ENCODE results near the gene ADD1. TPM values are rescaled to one million over a fixed set of nuclear protein-coding genes. Genes with fewer than 3 reads are reported as not detected.

ADD1 gene
- total and polyA plus RNA-seq, 9 donors, result 165 to 216 (median 177) TPM

DNA sequence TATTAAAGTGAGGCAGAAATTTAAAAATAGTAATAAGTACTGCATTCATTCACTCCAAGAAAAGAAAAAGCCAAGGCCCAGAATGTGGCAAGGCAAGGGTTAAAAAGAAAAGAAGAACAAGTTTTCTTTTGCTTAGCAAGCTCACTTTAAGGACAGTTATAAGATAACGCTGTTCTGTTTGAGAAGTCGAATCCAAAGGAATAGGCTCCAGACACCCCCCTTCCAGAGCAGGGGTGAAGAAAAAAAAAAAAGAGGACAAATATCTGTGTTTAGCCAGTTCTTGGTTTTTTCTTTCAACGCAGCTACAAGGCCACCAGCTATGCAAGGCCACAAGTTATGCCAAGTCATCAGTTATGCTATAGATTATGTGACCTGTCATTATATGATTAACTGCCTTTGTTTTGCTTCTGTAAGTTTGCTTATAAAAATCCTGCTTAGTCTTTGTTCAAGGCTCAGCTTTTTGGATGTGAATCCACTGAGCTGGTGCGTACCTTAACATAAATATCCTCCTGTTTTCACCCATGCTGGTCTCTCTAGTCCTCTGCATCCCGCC lies 121.1 kb downstream of the ADD1 start:
- no peak overlapping the region for H3K4me3 ChIP-seq (ENCODE audit: low read length)

DNA sequence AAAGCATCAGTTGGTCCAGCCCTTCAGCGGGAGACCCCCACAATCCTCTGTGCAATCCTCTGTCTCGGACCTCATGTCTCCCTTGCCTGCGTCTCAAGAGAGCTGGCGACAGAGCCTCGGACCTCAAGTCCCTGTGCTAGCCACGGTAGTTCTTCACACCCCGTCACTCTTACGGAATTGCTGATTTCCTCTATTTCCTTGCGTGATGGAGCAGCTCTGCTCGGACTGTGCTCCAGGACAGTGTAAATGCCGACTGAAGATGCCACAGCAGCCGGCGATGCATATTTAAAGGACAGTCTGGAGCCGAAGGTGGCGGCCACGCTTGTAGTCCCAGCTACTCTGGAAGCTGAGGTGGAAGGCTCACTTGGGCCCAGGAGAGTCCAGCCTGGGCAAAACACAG lies 121.6 kb downstream of the ADD1 start:
- H3K4me1 ChIP-seq (ENCODE audit: control insufficient read depth, insufficient read depth, low read length), result peaks cover 20% of the 10 kb centered on the region
- H3K36me3 ChIP-seq (ENCODE audit: control insufficient read depth, insufficient read depth, low read length), result peaks cover 12% of the 10 kb centered on the region
- H3K27me3 ChIP-seq (ENCODE audit: control insufficient read depth, insufficient read depth, low read length), result no peaks in the 10 kb centered on the region
- H3K9me3 ChIP-seq (replicated peaks; ENCODE audit: control insufficient read depth, low read depth, low read length), result no peaks in the 10 kb centered on the region
- no peak for DNase-seq
- H3K27ac ChIP-seq (ENCODE audit: low read length), result no peak overlapping the region
- no peak overlapping the region for H3K4me3 ChIP-seq (ENCODE audit: low read length)
- WGBS (ENCODE audit: insufficient coverage), result 78% methylated on average over 16 of the region's 16 CpGs

More for the DNA sequence above, 121.1 kb downstream of the ADD1 start:
- H3K9me3 ChIP-seq (replicated peaks; ENCODE audit: control insufficient read depth, low read depth, low read length), result no peaks in the 10 kb centered on the region
- peaks cover 13% of the 10 kb centered on the region for H3K36me3 ChIP-seq (ENCODE audit: control insufficient read depth, insufficient read depth, low read length)
- H3K4me1 ChIP-seq (ENCODE audit: control insufficient read depth, insufficient read depth, low read length), result peaks cover 20% of the 10 kb centered on the region
- DNase-seq, result no peak
- H3K27ac ChIP-seq (ENCODE audit: low read length), result no peak overlapping the region
- 86% methylated on average over 2 of the region's 5 CpGs for WGBS (ENCODE audit: insufficient coverage)
- no peaks in the 10 kb centered on the region for H3K27me3 ChIP-seq (ENCODE audit: control insufficient read depth, insufficient read depth, low read length)

DNA sequence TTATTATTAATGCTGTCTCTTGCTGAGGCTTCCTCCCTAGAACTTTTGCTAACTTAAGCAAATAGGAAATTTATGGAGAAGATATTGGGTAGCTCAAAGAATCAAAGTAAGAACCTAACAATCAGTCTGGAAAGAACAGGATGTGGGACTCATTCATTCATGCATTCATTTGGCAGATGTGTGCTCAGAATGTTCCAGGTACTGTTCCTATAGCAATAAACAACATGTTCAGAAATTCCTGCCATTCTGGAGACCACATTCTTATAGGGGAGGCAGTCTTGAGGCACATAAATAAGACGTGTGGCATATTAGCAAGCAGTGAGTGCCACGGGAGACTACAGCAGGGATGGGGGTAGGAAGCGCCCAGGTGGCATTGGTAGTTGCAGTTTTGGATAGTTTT lies 124.7 kb downstream of the ADD1 start:
- Histone ChIP-seq H3K36me3 (ENCODE audit: control insufficient read depth, insufficient read depth, low read length) (peaks cover 10% of the 10 kb centered on the region), H3K4me3 (ENCODE audit: low read length) (no peak overlapping the region), H3K27me3 (ENCODE audit: control insufficient read depth, insufficient read depth, low read length) (no peaks in the 10 kb centered on the region), H3K9me3 (replicated peaks; ENCODE audit: control insufficient read depth, low read depth, low read length) (no peaks in the 10 kb centered on the region), H3K27ac (ENCODE audit: low read length) (no peak overlapping the region), H3K4me1 (ENCODE audit: control insufficient read depth, insufficient read depth, low read length) (peaks cover 6% of the 10 kb centered on the region)
- DNase-seq, result no peak
- 62% methylated on average over 3 of the region's 3 CpGs for WGBS (ENCODE audit: insufficient coverage)

DNA sequence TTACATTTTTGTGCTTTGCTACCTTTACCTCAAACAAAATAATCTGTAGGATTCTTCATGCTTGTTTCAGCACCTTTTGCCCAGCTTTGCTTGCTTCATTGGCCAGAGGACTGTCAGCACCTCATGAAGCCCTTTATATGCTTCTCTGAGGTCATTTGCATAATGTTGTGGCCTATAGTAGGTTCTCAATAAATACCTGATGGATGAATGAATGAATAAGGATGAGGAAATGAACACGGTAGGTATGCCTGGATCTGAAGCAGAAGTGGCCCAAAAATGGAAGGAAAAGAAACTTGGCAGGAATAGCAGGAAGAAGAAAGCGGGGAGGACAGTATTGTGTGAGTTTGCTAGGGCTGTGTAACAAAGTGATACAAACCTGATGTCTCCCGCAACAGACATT lies 127.6 kb downstream of the ADD1 start:
- Histone ChIP-seq H3K4me1 (ENCODE audit: control insufficient read depth, insufficient read depth, low read length) (no peaks in the 10 kb centered on the region), H3K9me3 (replicated peaks; ENCODE audit: control insufficient read depth, low read depth, low read length) (no peaks in the 10 kb centered on the region), H3K27ac (ENCODE audit: low read length) (no peak overlapping the region), H3K36me3 (ENCODE audit: control insufficient read depth, insufficient read depth, low read length) (peaks cover 4% of the 10 kb centered on the region), H3K27me3 (ENCODE audit: control insufficient read depth, insufficient read depth, low read length) (no peaks in the 10 kb centered on the region), H3K4me3 (ENCODE audit: low read length) (no peak overlapping the region)
- no peak for DNase-seq
- 95% methylated on average over 2 of the region's 3 CpGs for WGBS (ENCODE audit: insufficient coverage)

DNA sequence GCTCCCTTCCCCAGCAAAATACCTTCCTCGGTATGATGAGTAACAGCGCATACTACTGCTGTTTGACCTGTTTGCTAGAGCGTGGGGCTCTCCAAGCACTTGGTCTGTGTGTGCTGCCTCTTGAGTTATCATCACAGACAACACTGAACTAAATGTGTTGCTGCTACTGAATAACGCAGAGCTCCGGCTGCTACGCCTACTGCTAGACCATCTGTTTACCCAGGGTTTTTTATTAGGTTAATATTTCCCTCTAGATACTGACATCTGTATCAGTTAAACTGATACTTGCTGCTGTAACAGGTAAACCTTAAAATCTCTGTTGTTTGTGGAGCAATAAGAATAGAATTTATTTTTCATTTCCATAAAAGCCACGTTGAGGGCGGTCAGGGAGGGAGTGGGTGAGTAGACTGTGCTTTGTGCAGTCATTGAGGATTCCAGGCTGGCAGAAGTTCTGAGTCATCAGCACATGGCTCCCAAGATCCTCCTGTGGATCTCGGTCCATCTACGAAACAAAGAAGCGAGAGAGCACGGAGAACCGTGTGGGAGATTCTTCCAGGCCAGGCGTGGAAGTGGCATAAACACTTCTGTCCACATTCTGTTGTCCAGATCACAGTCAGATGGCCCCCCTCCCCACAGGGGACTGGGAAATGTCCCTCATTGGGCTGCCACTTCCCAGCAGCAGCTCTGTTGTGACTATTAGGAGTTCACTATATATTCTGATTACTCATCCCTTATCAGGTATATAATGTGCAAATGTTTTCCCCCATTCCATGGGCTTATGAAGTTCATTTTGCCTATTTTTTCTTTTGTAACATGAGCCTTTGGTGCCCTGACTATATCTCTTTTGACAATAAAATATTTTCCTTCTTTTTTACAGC lies 133.8 kb downstream of the ADD1 start:
- H3K27ac ChIP-seq (ENCODE audit: low read length), result no peak overlapping the region
- WGBS (ENCODE audit: insufficient coverage), result 71% methylated on average over 9 of the region's 14 CpGs
- H3K4me3 ChIP-seq (ENCODE audit: low read length), result no peak overlapping the region
- H3K4me1 ChIP-seq (ENCODE audit: control insufficient read depth, insufficient read depth, low read length), result no peaks in the 10 kb centered on the region
- peaks cover 10% of the 10 kb centered on the region for H3K9me3 ChIP-seq (replicated peaks; ENCODE audit: control insufficient read depth, low read depth, low read length)
- no peaks in the 10 kb centered on the region for H3K36me3 ChIP-seq (ENCODE audit: control insufficient read depth, insufficient read depth, low read length)
- H3K27me3 ChIP-seq (ENCODE audit: control insufficient read depth, insufficient read depth, low read length), result no peaks in the 10 kb centered on the region
- DNase-seq, result no peak

Other genes with a start within 250 kb of the ADD1 start
- 15.7 TPM for gene TNIP2, start 87.5 kb upstream of the ADD1 start, total RNA-seq
- 10 to 100 TPM; 16.4 to 19.6 (median 17.7) TPM for gene TNIP2, start 87.5 kb upstream of the ADD1 start, polyA plus RNA-seq (ENCODE audit: insufficient read depth in 1 of 8, insufficient read length in 8 of 8, low replicate concordance in 1 of 8)
- 23.5 TPM for gene SH3BP2, start 50.8 kb upstream of the ADD1 start, total RNA-seq
- 10 to 100 TPM; 20.9 to 34.8 (median 28.6) TPM for gene SH3BP2, start 50.8 kb upstream of the ADD1 start, polyA plus RNA-seq (ENCODE audit: insufficient read depth in 1 of 8, insufficient read length in 8 of 8, low replicate concordance in 1 of 8)
- gene NOP14, start 119.6 kb downstream of the ADD1 start, total RNA-seq, result 12.1 TPM
- 10 to 100 TPM; 23.0 to 27.6 (median 25.3) TPM for gene NOP14, start 119.6 kb downstream of the ADD1 start, polyA plus RNA-seq (ENCODE audit: insufficient read depth in 1 of 8, insufficient read length in 8 of 8, low replicate concordance in 1 of 8)
- 8.4 TPM for gene GRK4, start 119.7 kb downstream of the ADD1 start, total RNA-seq
- 10 to 100 TPM in 4 of 8 donors, 1 to 10 TPM in 4; 6.7 to 16.1 (median 9.4) TPM for gene GRK4, start 119.7 kb downstream of the ADD1 start, polyA plus RNA-seq (ENCODE audit: insufficient read depth in 1 of 8, insufficient read length in 8 of 8, low replicate concordance in 1 of 8)
- not detected for gene HTT-AS, start 230.7 kb downstream of the ADD1 start, total RNA-seq
- gene HTT-AS, start 230.7 kb downstream of the ADD1 start, polyA plus RNA-seq (ENCODE audit: insufficient read depth in 1 of 8, insufficient read length in 8 of 8, low replicate concordance in 1 of 8), result under 1 TPM in 1 of 8 donors, not detected in 7; 0.30 TPM
- 22.2 TPM for gene HTT, start 230.8 kb downstream of the ADD1 start, total RNA-seq
- 10 to 100 TPM; 16.5 to 29.6 (median 22.9) TPM for gene HTT, start 230.8 kb downstream of the ADD1 start, polyA plus RNA-seq (ENCODE audit: insufficient read depth in 1 of 8, insufficient read length in 8 of 8, low replicate concordance in 1 of 8)

All from muscle of leg (tissue), 11 donors.